GM12801 (cell line): ENCODE results near the gene HMGB2.

Source experiments
- TF ChIP-seq, protein P1 (sequence below): IDR thresholded peaks from one replicate; pipeline ENCODE4 v1.5.1; 2011; ENCODE audit warnings: control low read depth; ENCODE audit not compliant: insufficient read length; ENCODE audit errors: extremely low read depth

Gene HMGB2

DNA sequence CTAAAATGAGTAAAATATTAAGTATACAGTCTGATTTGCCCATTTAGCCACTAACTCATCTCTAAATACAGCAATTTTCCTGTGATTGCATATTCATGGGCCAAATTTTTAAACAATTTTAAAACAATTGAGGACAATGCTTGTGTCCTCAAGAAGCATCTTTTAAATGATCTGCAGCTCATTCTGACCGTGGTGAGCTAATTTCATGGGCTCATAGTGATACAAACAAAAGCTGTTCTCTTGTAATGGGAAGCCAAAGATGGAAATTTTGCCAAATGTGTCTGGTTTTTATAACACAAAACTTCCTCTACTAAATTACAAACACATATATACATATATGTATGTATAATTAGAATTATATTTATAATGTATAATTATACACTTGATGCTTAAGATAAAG, 39.7 kb downstream of the HMGB2 start:
- TF ChIP-seq, protein P1, sequence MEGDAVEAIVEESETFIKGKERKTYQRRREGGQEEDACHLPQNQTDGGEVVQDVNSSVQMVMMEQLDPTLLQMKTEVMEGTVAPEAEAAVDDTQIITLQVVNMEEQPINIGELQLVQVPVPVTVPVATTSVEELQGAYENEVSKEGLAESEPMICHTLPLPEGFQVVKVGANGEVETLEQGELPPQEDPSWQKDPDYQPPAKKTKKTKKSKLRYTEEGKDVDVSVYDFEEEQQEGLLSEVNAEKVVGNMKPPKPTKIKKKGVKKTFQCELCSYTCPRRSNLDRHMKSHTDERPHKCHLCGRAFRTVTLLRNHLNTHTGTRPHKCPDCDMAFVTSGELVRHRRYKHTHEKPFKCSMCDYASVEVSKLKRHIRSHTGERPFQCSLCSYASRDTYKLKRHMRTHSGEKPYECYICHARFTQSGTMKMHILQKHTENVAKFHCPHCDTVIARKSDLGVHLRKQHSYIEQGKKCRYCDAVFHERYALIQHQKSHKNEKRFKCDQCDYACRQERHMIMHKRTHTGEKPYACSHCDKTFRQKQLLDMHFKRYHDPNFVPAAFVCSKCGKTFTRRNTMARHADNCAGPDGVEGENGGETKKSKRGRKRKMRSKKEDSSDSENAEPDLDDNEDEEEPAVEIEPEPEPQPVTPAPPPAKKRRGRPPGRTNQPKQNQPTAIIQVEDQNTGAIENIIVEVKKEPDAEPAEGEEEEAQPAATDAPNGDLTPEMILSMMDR: no peak

DNA sequence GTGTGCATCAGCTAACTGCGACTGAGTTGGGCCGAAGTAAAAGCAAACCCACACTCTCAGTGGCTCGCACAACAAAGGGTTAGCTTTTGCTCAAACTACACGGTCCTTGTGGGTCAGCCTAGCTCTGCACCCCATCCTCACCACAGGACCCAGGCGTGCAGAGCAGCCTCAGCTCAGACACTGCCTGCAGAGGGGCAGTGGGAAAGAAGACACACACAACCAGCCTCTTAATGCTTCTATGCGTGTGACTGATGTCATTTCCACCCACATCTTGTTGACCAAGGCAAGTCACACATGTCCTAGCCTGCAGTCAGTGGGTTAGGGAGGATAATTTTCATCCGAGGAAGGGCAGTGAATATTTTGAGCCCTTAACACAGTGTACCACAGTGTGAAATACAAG, 40.5 kb downstream of the HMGB2 start:
- TF ChIP-seq, protein P1: no peak

DNA sequence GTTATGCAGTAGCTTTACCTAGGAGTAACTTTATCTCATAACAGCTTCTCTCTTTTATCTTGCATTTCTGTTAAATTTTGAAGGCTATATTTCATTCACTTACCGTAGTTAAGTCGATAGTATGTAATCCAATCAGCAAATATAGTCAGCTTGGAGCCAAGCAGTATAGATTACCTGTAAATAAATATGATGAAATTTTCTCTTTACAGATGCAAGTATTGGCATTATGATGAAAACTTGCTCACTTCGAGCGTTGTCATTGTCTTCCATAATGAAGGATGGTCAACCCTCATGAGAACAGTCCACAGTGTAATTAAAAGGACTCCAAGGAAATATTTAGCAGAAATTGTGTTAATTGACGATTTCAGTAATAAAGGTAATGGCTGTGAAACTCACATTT, 42.3 kb downstream of the HMGB2 start:
- TF ChIP-seq, protein P1: no peak

DNA sequence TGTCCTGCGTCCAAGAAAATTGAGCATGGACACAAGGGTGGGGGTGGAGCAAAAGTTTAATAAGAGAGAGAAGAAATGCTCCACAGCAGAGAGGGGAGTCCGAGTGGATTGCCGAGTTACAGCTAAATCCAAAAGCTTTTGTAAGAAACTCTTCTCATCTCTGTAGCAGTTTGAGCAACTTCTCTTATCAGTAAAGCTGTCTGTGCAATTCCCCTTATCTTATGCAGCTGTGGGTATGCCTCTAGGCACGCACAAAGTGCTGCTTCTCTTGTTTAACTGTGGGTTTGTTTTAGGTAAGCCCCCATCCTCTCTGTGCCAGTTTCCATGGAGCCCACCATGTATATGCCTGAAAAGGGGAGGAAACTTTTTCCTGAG, 44.8 kb downstream of the HMGB2 start:
- TF ChIP-seq, protein P1: no peak

DNA sequence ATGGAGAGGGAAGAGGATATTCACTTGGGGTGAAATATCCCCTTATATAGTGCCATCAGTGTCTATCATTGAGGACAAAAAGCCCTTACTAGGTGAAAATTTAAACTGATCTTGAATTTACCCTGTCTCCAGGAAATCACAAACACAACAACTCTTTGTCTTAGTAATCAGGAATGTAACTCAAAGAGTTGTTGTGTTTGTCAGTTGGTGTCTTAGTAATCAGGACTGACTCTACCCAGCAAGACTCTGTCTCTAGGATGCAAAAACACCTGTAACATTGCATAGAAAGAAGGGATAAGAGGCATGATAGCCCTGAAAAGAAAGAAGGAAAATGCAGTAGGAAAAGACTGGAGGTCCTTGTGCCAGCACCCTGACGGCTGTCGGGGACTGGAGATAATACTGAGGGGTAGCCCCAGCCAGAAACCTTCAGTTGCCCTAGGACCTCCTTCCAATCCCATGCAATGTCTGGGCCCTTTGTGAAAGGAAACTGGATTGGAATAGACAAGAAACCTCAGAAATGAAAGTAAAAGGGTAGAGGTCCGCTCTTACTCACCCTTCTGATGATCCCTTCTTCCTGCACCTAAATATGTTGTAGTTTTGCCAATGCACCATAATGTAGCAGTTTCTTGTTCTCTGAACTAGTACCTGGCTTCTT, 45.3 kb downstream of the HMGB2 start:
- TF ChIP-seq, protein P1: no peak

DNA sequence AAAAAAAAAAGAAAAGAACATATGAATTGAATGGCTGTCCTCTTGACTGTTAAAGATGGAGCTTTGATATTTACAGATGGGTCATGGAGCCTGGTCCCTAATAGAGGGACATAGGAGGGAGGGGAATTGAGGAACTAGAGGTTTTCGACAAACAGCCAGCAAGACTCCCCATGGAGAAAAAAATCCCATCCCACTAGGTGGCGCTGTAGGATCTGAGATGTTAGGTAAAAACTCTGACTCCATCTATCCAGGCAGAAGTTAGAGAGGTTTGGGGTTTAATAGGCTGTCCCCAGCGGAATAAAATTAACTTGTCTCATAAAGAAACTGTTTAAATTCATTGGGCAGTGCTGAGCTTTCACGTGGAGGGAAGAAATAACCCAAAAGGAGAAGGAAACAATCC, 45.9 kb downstream of the HMGB2 start:
- TF ChIP-seq, protein P1: no peak

DNA sequence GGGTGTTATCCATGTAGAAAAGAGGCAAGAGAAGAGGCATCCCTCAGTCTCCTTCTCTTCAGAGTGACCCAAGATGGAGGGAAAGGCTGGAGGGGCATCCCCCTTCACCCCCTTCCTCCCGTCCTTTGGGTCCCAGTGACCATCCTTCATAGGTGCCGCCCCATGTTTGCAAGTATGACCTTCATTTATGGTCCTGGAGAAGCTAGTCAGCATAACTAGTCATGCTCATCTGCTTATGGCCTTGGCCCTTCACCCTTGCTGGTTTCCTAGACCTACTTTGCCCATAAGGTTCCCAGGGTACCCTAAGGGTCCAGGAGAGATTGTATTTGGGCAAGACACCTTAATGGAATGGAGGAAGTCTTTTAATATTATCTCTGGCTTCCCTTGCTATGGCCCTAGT, 46.7 kb downstream of the HMGB2 start:
- TF ChIP-seq, protein P1: no peak
